NCI-H446 (cell line): ENCODE results near the gene ITGA3.

Experiments
- DNase-seq, 2 experiments: peaks; one replicate each; lab custom pipeline; 2025; lab: John Stamatoyannopoulos, UW

ITGA3 gene

DNA sequence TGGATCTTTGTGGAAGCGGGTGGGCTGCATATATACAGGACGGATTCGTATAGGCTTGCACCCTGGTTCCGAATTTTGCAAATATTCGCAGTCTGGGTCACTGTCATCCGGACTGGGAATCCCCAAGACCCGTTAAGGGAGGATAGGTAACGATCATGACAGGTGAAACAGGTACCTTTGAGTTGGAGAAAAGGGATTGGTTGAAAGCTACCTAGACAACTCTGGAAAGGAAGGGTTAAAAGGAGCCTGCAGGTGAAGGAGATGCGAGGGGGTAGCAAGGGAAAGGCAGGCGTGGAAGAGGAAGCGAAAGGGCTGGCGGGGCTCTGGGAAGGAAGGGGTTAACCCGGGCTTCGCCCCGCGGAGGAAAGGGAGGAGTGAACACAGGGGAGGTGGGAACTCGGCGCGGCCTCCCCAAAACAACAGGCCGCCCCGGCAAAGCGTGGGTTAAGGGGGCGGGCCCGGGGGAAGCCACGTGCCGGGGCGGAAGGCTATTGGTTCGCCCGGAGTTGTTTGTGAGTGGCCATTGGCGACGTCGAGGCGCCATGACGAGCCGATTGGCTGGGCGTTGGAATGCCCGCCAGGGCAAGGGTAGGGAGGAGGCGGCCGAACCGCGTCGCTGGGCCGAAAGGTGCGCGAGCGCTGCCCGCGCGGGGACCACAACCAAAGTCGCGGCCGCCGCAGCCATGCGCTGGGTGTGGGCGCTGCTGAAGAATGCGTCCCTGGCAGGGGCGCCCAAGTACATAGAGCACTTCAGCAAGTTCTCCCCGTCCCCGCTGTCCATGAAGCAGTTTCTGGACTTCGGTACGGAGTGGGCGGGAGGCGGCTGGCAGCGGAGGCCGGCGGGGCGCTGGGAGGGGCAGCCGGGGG lies 39.1 kb downstream of the ITGA3 start, which contains the start of gene PDK2:
Gene PDK2 (plus strand): TSS at position 599 of the 867 bp plus-strand sequence. CDS start 85 bp downstream, at position 684.
- DNase-seq = peak; percentile 71 to 94

DNA sequence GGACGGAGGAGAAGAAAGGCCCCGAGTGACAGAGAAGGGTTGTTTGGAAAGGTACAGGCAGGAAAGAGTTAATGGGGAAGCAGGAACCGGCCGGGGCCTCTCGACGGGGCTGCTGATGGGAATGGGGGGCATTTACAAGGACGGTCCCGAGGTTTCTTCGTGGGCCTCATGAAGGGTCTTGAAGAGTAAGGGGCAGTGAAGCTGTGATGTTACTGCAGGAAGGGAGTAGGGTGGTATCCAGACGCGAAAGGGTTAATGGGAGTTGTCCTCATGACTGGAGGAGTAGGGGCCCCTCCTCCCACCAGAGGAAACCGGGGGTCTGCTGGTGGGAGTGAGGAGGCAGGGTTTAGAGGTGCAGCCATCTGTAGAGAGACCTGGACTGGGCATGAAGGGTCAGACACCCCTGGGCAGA lies 39.7 kb downstream of the ITGA3 start:
- no peak for DNase-seq

DNA sequence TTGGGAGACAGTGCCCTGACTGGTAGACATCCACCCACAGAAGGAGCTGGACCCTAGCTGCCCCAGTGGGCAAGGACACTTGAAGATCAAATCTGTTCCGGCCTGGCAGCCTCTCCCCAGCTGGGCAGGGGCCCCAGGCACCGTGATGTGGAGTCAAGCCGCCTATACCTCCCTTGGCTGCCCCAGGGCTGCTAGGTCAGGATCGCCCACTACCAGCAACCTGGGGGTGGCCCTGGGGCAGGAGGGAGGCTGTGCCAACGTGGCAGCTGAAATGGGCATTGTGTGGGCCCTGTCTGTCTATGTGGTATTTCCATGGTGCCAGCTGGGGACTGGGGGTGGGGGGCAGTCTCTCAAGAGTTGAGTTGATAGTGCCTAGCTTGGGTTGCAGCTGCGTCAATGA lies 40.2 kb downstream of the ITGA3 start:
- no peak for DNase-seq

DNA sequence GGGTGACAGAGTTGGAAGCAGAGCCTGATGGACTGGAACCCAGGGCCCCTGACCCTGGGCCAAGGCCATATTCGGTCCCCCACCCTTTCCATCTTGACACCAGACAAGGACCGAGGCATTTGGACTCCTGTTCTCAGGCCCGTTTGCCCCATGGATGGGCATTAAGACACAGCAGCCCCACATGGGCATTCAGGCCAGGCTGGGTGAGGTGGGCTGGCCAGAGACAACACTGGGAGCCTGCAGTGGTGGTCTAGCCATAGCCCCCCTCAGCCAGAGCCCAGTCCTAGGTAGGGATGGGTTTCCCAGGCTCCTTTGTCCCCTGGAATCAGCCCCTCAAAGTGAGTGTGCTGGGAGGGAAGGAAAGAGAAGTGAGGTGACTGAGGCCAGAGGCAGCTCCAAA lies 40.8 kb downstream of the ITGA3 start:
- no peak for DNase-seq

DNA sequence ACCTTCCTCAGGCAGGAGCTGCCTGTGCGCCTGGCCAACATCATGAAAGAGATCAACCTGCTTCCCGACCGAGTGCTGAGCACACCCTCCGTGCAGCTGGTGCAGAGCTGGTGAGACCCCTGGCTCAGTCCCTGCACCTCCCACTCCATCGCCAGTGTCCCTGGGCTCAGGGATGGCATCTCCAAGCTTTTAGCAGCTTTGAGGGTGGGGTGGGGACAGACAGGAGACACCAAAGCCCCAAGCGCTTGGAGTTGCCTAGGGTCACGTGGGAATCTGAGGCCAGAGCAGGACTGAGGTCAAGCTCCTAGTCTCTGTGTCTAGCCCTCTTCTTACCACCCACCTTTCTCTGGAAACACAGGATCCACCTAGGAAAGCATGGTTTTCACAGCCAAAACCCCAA lies 41.5 kb downstream of the ITGA3 start:
- no peak for DNase-seq

DNA sequence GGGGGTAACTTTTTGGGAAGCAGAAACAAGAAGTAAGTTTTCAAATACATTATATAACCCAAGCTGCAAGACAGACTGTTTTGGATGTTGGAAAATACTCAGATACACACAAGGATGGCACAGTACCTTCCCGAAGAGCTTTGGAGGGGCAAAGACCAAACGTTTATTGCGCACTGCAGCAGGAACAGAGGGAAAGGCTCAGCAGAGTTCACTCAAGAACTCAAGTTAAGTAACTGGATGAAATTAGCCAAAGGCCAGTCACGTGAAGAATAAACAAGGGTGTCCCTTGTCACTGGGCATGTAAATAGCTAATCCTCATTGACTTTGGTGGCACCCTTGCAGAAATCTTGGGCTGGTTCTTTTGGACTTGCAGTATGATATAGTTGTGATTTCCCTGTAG lies 42.0 kb downstream of the ITGA3 start:
- DNase-seq = no peak

DNA sequence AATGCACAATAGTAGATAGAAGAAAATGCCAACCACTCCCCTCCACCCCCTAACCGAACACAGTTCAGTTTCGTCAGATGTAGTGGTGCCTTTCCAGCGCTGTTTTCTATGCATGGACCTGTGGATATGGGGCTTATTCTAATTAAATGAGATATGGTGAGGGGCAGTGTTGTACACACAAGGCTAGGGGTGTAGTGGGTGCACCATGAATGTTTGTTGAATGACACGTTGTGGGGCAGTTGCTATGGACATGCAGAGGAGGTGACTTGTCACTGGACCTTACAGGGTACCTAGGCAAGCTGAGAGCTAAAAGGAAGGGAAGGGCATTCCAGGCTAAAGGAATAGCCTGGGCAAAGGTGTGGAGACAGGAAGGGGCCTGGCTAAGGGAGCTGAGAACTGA lies 42.7 kb downstream of the ITGA3 start:
- DNase-seq = no peak

DNA sequence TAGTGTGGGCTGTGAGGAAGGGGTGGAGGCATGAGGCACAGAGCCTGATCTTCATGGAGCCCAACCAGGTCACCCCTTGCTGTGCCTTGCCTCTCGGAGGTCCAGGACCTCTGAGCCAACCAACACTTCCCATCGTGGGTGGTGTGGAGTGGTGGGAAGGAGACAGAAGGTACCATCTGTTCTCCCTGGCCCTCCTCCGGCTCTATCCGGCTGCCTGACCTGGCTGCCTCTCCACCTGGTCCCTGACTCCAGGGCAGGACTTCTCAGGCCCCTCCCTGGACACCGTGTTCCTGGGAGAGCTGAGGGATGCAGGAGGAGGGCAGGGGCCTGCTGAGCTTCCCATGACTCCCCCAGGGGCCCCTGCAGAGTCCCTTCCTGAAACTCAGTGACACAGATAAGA lies 43.1 kb downstream of the ITGA3 start:
- no peak for DNase-seq

DNA sequence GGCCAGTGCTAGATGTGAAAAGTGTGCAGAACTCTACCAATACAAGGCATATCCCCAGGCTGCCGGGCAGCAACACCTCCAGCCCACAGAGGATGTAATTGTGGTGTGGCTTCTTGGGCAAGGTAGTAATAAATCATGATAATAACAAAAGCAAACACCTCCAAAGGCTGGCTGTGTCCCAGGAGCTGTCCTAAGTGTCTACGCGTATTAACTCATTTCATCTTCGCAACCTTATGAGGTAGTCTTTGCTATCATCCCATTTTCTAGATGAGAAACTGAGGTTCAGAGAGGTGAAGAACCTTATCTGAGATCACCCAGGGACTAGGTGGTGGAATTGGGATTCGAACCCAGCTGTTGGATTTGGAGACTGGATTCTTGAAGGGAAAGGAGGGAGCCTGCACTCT lies 44.6 kb downstream of the ITGA3 start:
- no peak for DNase-seq

DNA sequence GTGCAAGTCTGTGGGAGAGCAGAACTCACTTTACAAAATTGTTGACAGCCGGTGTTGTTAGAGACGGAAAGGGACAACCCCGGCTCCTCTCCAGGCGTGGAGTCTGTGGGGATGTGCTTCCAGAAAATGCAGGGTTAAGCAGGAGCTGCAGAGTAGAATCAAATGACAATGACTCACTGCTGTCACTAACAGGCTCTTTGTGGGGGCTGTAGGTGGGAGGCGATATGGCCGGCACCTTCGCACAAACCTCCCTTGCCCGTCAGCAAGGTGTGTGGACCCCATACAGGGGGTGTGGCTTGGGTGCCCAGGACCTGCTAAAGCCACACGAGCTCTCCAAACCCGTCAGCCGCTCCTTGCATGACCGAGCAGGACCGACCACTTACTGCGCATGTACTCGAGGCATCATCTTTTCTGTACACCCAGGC lies 45.0 kb downstream of the ITGA3 start:
- no peak for DNase-seq

DNA sequence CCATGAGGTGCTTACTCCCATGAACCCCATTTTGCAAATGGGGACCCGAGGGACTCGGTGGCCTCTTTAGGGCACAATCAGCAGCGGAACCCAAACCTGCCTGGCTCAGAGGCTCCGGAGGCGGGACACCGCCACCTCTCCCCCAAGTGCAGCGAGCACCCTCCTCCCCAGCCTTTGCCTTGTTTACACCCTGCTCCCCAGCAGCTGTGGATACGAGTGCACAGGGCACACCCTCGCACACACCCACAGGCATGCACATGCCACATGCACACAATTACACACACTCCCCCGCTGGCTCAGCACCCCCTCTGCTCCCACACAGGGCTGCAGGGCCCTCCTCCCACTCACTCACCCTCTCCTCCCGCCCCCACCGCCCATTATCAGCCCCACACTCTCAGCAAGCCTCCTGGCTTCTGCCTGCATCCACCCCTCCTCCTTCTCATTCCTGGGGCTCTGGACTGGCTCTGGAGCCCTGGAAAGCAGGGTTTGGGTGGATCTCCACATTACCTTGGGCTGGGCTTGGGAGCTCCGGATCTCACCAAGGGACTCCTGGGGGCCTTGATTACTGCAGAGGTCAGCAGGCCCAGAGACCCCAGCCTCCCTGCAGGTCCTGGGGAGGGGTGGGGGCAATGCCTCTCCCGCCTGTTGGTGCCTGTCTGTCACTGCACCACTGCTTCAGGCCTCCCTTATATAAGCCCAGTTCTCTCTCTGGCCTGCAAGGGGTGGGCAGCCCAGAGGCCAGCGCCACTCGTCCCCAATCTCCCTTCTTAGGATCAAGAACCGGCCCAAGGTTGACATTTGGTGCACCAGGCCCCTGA lies 45.6 kb downstream of the ITGA3 start:
- no peak for DNase-seq

DNA sequence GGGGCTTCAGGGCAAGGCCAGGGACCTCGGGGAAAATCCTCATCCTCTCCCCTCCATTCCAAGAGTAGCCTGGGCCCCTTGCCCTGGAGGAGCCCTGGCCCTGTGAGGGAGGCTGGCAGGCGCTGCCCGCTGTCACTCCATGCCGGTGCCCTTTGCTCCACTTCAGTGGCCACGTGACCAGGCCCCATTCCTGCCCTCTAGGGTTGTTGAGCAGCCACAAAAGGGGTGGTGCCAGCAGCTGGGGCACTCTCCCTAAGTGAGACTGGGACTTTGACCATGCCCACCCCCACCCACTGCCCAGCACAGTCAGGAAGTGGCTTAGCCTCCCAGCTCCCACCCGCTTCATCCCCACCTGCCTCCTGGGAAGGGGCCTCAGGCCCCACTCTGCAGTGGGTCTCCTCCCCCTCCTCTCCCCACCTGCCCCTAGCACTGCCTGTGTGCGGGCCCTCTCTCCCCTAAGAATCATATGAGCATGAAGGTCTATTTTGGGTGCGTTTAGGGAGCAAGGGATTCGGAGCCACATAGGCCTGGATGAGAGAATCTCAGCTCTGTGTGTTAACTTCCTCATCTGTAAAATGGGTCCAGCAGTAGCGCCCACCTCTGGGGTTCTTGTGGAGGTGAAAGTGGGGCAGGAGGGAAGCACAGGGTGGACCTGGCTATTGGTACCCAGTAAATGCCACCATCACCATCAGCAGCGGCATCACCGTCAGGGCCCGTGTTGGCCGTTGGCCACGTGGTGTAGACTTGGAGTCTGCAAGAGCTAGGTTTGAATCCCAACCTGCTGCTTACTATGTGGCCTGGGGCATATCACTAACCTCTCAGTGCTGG lies 46.5 kb downstream of the ITGA3 start:
- DNase-seq = no peak

DNA sequence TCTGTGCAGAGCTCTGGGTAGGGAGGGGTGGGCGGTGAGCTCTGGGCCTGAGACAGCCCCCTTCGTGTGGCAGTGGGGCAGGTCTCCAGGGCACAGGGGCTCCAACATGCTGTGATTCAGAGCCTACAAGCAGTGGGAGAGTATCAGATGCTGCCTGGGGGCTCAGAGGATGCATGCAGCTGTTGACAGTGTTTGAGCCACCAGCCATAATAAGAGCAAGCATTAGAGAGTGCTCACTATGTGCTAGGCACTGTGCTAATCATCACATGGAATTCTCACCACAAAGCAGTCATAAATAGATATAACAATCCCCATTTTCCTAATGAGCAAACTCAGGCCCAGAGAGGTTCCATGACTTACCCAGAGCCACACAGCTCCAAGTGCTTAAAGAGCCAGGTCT lies 47.3 kb downstream of the ITGA3 start:
- no peak for DNase-seq

DNA sequence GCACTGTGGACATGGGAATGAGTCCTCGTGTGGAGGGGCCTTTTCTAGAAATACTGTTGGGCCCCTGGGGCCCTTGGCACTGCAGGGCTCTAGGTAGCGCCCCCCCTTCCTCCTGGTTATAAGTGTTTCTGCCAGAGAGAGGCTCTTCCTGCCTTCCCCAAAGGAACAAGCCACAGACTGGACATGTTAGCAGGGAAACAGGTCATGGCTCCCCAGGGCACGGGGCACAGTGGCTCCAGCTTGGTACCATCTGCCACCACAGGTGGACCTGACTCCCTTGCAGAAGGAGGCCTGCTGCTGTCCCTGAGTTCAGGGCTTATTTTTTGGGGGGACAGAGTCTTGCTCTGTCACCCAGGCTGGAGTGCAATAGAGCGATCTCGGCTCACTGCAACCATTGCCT lies 48.0 kb downstream of the ITGA3 start:
- DNase-seq = no peak

DNA sequence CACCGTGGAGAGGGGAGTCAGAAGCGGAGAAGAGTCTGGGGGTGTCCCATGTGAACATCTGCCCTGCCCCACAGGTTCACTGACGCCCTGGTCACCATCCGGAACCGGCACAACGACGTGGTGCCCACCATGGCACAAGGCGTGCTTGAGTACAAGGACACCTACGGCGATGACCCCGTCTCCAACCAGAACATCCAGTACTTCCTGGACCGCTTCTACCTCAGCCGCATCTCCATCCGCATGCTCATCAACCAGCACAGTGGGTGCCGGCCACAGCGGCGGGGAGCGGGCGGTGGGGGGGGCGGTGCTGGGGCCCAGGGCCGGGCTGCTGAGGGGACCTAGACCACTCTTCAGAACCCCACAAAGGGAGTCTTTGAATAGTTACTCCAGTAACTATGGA lies 49.9 kb downstream of the ITGA3 start:
- no peak for DNase-seq

DNA sequence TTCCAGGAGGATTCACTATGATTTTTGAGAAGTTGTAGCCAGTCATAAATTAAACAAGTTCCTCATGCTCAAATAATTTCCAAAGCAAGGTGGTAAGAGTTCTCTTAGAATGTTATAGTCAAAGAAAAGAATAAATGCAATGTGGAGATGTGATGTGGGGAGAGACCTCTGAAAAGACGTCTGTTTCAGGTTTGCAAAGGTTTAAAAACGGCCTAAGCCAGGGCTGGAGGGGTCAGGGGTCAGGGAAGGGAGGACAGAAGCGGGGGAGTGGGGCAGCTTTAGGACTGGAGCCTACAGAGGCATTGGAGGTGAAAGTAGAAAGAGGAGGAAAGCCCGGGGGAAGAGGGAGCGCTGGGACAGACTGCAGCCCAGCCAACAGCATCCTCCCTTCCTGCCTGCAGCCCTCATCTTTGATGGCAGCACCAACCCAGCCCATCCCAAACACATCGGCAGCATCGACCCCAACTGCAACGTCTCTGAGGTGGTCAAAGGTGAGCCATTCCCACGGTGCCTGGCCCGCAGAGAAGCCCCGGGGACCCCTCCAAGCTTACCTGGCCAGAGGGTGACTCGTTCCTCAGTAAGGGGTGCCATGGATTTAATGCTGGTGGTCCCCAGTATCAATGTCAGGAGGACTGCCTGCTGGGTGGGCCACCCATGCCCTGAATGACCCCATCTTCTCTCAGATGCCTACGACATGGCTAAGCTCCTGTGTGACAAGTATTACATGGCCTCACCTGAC lies 50.7 kb downstream of the ITGA3 start:
- DNase-seq = no peak

DNA sequence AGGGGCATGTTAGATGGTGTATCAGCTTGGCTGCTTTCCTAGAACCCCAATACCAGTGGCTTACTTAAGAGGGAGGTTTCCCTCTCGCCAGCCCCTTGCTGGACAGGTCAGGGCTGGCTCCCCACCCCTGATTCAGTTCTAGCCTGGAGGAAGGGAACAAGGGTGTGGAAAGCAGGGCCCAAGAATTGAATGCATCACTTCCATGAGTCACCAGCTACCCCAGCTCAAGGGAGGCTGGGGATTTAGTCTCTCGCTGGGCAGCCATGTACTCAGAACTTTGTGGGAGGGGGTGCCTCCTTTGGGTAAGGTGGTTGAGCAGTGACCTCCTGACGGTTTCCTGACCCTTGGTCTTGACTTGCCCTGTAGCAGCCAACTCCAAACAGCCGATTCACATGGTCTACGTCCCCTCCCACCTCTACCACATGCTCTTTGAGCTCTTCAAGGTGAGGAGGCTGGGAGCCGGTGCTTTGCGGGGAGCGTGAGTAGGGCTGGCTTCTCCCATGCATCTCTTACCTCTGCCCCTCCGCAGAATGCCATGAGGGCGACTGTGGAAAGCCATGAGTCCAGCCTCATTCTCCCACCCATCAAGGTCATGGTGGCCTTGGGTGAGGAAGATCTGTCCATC lies 52.0 kb downstream of the ITGA3 start:
- no peak for DNase-seq

DNA sequence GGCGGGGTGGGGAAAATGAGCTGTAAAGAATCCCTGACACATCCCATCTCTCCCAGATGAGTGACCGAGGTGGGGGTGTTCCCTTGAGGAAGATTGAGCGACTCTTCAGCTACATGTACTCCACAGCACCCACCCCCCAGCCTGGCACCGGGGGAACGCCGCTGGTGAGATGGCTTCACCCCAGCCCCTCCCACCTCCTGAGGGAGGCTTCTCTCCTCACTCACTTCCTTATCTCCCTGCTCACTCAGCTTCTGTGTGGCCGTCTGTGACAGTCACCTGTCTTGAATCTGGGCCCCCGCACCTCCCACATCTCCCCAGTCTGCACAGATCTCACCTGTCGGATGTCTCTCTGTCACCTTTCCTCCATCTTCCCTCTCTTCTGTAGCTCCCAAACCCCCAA lies 52.6 kb downstream of the ITGA3 start:
- DNase-seq = no peak

DNA sequence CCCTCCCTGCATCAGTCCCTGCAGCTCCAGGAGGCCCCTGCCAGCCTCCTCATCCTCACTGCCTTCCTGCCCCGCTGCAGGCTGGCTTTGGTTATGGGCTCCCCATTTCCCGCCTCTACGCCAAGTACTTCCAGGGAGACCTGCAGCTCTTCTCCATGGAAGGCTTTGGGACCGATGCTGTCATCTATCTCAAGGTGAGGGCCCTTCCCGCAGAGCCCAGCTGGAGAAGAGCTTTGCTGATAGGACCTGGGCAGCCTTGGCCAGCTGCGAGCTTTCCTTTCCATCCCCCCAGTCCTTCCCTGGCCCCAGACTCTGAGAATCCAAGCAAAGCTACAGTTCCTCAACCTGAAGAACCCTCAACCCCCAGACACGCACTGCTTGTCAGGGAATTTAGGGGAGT lies 53.3 kb downstream of the ITGA3 start:
- no peak for DNase-seq

DNA sequence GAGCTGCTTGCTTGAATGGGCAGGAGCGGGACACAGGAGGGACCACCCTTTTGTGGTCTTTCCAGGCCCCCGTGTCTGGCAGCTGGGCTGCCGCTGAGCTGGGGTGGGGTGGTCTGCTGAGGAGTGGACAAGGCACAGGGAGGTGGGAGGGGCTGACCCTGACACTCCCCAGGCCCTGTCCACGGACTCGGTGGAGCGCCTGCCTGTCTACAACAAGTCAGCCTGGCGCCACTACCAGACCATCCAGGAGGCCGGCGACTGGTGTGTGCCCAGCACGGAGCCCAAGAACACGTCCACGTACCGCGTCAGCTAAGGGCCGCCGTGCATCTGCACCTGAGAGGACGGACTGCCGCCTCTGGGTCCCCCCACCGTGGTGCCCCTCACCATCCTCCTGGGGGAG lies 53.9 kb downstream of the ITGA3 start:
- no peak for DNase-seq
